Ovary (tissue), 3 donors: ENCODE data around the gene WDR49.

Source experiments
- POLR2A ChIP-seq: fragments of 450-650 bp; IDR thresholded peaks from one replicate; pipeline ENCODE4 v1.6.1; 2017; ENCODE audit warnings: antibody characterized with exemption, mild to moderate bottlenecking, moderate library complexity
- TF ChIP-seq, protein P1 (sequence below), 3 donors: fragments of 450-650 bp in 2 of 3; fragments of 200-600 bp in 1 of 3; IDR thresholded peaks; one replicate each; pipeline versions ENCODE4 v1.5.1 to v1.8.0; 2016 to 2022; ENCODE audit warnings: antibody characterized with exemption in 3 of 3, mild to moderate bottlenecking in 1 of 3
- donor health status: DM: no; HTN: no; CAD: no.

DNA sequence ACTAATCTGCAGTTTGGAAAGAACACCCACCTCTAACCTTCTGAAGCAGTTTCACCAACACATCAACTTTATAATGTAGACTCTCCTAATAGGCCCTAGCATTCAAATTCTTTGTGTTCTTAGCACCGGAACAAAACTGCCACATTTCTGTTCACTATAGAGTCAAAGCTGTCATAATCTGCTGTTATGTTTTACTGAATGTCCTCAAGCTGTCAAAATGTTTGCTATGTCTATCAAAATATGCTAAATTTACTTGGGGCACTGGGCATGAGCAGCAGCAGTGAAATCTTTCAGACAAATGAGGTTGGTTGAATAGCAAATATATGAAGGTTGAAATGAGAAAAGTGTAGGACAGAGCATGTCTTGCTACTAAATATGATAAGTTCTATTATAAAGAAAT lies 1.9 kb downstream of the WDR49 start:
- TF ChIP-seq, protein P1, sequence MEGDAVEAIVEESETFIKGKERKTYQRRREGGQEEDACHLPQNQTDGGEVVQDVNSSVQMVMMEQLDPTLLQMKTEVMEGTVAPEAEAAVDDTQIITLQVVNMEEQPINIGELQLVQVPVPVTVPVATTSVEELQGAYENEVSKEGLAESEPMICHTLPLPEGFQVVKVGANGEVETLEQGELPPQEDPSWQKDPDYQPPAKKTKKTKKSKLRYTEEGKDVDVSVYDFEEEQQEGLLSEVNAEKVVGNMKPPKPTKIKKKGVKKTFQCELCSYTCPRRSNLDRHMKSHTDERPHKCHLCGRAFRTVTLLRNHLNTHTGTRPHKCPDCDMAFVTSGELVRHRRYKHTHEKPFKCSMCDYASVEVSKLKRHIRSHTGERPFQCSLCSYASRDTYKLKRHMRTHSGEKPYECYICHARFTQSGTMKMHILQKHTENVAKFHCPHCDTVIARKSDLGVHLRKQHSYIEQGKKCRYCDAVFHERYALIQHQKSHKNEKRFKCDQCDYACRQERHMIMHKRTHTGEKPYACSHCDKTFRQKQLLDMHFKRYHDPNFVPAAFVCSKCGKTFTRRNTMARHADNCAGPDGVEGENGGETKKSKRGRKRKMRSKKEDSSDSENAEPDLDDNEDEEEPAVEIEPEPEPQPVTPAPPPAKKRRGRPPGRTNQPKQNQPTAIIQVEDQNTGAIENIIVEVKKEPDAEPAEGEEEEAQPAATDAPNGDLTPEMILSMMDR (IDR thresholded peaks at IDR 0.05), result no peak
- no peak for TF ChIP-seq POLR2A
